Astrocyte (in vitro differentiated cells and primary cell): ENCODE results near the gene MAG. TPM values are rescaled to one million over a fixed set of nuclear protein-coding genes. Genes with fewer than 3 reads are reported as not detected.

Source experiments
- DNase-seq: peaks from one replicate; pipeline ENCODE4 v3.0.0-alpha.2; 2010; ENCODE audit warnings: low read depth
- FAIRE-seq: peaks from 2 replicates; lab custom pipeline; 2011; peaks lifted over from hg19 to GRCh38; lab: Jason Lieb, UNC
- H2AFZ ChIP-seq: 2 replicates; pipeline ENCODE4 v1.6.0; 2012; ENCODE audit warnings: low read depth, low read length, inconsistent platforms
- H3K27ac ChIP-seq: 2 replicates; pipeline ENCODE4 v1.5.1; 2011; ENCODE audit warnings: low read depth, low read length, inconsistent platforms
- H3K27me3 ChIP-seq: 2 replicates; pipeline ENCODE4 v1.6.0; 2011; ENCODE audit warnings: low read length, inconsistent platforms; ENCODE audit not compliant: insufficient read depth
- H3K36me3 ChIP-seq: 2 replicates; pipeline ENCODE4 v1.5.1; 2011; ENCODE audit warnings: low read length, inconsistent platforms; ENCODE audit not compliant: insufficient read depth
- H3K4me1 ChIP-seq: 2 replicates; pipeline ENCODE4 v1.5.1; 2011; ENCODE audit warnings: low read length, inconsistent platforms; ENCODE audit not compliant: insufficient read depth
- H3K4me2 ChIP-seq: 2 replicates; pipeline ENCODE4 v1.6.0; 2012; ENCODE audit warnings: low read length, inconsistent platforms
- H3K4me3 ChIP-seq: 2 replicates; pipeline ENCODE4 v1.5.1; 2011; ENCODE audit warnings: low read depth, mild to moderate bottlenecking, low read length, inconsistent platforms; ENCODE audit not compliant: insufficient read depth
- H3K79me2 ChIP-seq: 2 replicates; pipeline ENCODE4 v1.6.0; 2012; ENCODE audit warnings: mild to moderate bottlenecking, low read length, inconsistent platforms; ENCODE audit not compliant: insufficient read depth
- H3K9ac ChIP-seq: 2 replicates; pipeline ENCODE4 v1.6.0; 2012; ENCODE audit warnings: mild to moderate bottlenecking, low read length, inconsistent platforms
- H3K9me3 ChIP-seq: 2 replicates; pipeline ENCODE4 v1.5.1; 2012; ENCODE audit warnings: low read depth, mild to moderate bottlenecking, low read length, inconsistent platforms; ENCODE audit not compliant: insufficient read depth
- H4K20me1 ChIP-seq: 2 replicates; pipeline ENCODE4 v1.6.0; 2012; ENCODE audit warnings: low read length, inconsistent platforms; ENCODE audit not compliant: insufficient read depth
- H3K27ac Mint-ChIP-seq: one replicate; pipeline ENCODE4 v1.8.0; 2021; ENCODE audit warnings: mild to moderate bottlenecking, mixed read lengths; ENCODE audit not compliant: unreplicated experiment
- H3K27me3 Mint-ChIP-seq: one replicate; pipeline ENCODE4 v1.8.0; 2021; ENCODE audit warnings: low read depth, mixed read lengths; ENCODE audit not compliant: unreplicated experiment
- H3K36me3 Mint-ChIP-seq: one replicate; pipeline ENCODE4 v1.8.0; 2021; ENCODE audit warnings: low read depth, mixed read lengths; ENCODE audit not compliant: unreplicated experiment
- H3K4me1 Mint-ChIP-seq: one replicate; pipeline ENCODE4 v1.8.0; 2021; ENCODE audit warnings: low read depth, mixed read lengths; ENCODE audit not compliant: unreplicated experiment
- H3K4me3 Mint-ChIP-seq: one replicate; pipeline ENCODE4 v1.8.0; 2021; ENCODE audit warnings: mild to moderate bottlenecking, moderate library complexity, mixed read lengths; ENCODE audit not compliant: unreplicated experiment
- H3K9me3 Mint-ChIP-seq: one replicate; pipeline ENCODE4 v1.8.0; 2021; ENCODE audit warnings: mild to moderate bottlenecking, mixed read lengths; ENCODE audit not compliant: unreplicated experiment
- EZH2 ChIP-seq: IDR thresholded peaks from 2 replicates; pipeline ENCODE4 v1.6.1; 2012; ENCODE audit warnings: mild to moderate bottlenecking, low read length, inconsistent platforms; ENCODE audit not compliant: insufficient read depth
- total RNA-seq: library from RNA; stranded (reverse); gene quantifications from 2 replicates; pipeline ENCODE4 v1.2.1, GENCODE V29; 2021
- TF ChIP-seq, protein P1 (sequence below): IDR thresholded peaks from 2 replicates; pipeline ENCODE4 v1.5.1; 2011; ENCODE audit warnings: low read depth, mild to moderate bottlenecking, inconsistent platforms, low read length, moderate library complexity; ENCODE audit not compliant: insufficient read depth

MAG gene
- total RNA-seq, 1 donor from 2014 or later: not detected

DNA sequence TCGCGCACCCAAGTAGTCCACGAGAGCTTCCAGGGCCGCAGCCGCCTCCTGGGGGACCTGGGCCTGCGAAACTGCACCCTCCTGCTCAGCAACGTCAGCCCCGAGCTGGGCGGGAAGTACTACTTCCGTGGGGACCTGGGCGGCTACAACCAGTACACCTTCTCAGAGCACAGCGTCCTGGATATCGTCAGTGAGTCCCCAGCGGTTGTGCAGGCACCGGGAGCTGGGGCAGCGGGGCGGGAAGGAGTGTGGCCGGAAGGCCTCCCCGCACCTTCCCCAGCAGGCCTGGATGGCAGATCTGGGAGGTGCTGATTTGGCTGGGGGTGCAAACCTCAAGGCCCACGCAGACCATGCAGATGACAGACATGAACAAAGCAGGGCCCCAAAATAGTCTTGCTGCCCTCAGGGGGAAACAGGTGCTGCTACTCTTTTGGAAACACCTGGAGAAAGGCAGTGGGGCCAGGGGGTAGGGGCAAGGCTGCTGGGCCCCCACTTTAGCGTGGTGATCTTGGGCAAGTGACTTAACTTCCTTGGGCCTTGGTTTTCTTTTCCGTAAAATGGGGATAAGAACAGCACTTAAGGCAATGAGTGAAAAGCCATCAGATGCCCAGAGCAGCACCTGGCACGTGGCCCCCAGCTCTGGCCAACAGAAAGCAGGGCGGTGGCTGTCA is 4.0 kb downstream of the MAG start:
- Histone ChIP-seq H3K79me2 (no peaks in the 10 kb centered on the region), H3K9ac (no peak overlapping the region), H4K20me1 (no peaks in the 10 kb centered on the region), H3K27ac (no peak overlapping the region), H3K27me3 (peaks cover 3% of the 10 kb centered on the region), H3K36me3 (no peaks in the 10 kb centered on the region), H3K4me3 (no peak overlapping the region), H3K4me1 (no peaks in the 10 kb centered on the region), H2AFZ (no peak overlapping the region), H3K9me3 (peaks cover 9% of the 10 kb centered on the region), H3K4me2 (no peak overlapping the region)
- no peak overlapping the region for H3K27ac Mint-ChIP-seq
- no peak for DNase-seq
- peaks cover 18% of the 10 kb centered on the region for H3K27me3 Mint-ChIP-seq
- H3K4me1 Mint-ChIP-seq: no peaks in the 10 kb centered on the region
- H3K9me3 Mint-ChIP-seq: no peaks in the 10 kb centered on the region
- FAIRE-seq: no peak
- no peaks in the 10 kb centered on the region for H3K36me3 Mint-ChIP-seq
- no peak for TF ChIP-seq EZH2
- no peak overlapping the region for H3K4me3 Mint-ChIP-seq

GRCh38 chr19:35296644-35297514 is 4.9 kb downstream of the MAG start:
- Histone ChIP-seq H2AFZ (no peak overlapping the region), H3K36me3 (no peaks in the 10 kb centered on the region), H3K27me3 (peaks cover 3% of the 10 kb centered on the region), H3K4me2 (no peak overlapping the region), H3K9ac (no peak overlapping the region), H3K27ac (no peak overlapping the region), H4K20me1 (no peaks in the 10 kb centered on the region), H3K79me2 (no peaks in the 10 kb centered on the region), H3K9me3 (peaks cover 9% of the 10 kb centered on the region), H3K4me3 (no peak overlapping the region), H3K4me1 (no peaks in the 10 kb centered on the region)
- Mint-ChIP-seq H3K27me3 (peaks cover 17% of the 10 kb centered on the region), H3K27ac (no peak overlapping the region), H3K36me3 (no peaks in the 10 kb centered on the region), H3K4me1 (no peaks in the 10 kb centered on the region), H3K4me3 (no peak overlapping the region), H3K9me3 (no peaks in the 10 kb centered on the region)
- FAIRE-seq: no peak
- no peak for DNase-seq
- TF ChIP-seq EZH2: no peak
- TF ChIP-seq, protein P1, sequence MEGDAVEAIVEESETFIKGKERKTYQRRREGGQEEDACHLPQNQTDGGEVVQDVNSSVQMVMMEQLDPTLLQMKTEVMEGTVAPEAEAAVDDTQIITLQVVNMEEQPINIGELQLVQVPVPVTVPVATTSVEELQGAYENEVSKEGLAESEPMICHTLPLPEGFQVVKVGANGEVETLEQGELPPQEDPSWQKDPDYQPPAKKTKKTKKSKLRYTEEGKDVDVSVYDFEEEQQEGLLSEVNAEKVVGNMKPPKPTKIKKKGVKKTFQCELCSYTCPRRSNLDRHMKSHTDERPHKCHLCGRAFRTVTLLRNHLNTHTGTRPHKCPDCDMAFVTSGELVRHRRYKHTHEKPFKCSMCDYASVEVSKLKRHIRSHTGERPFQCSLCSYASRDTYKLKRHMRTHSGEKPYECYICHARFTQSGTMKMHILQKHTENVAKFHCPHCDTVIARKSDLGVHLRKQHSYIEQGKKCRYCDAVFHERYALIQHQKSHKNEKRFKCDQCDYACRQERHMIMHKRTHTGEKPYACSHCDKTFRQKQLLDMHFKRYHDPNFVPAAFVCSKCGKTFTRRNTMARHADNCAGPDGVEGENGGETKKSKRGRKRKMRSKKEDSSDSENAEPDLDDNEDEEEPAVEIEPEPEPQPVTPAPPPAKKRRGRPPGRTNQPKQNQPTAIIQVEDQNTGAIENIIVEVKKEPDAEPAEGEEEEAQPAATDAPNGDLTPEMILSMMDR: no peak

- no peaks in the 10 kb centered on the region for H3K36me3 ChIP-seq
- no peaks in the 10 kb centered on the region for H3K79me2 ChIP-seq
- H3K4me1 Mint-ChIP-seq: no peaks in the 10 kb centered on the region
- no peaks in the 10 kb centered on the region for H3K9me3 Mint-ChIP-seq
- no peaks in the 10 kb centered on the region for H3K36me3 Mint-ChIP-seq
- no peak overlapping the region for H3K27ac ChIP-seq
- H3K4me1 ChIP-seq: no peaks in the 10 kb centered on the region
- H3K27ac Mint-ChIP-seq: no peak overlapping the region
- H2AFZ ChIP-seq: no peak overlapping the region
- TF ChIP-seq, protein P1: no peak
- TF ChIP-seq EZH2: no peak
- H3K9me3 ChIP-seq: peaks cover 9% of the 10 kb centered on the region
- no peak overlapping the region for H3K4me3 Mint-ChIP-seq
- no peak overlapping the region for H3K4me3 ChIP-seq
- H4K20me1 ChIP-seq: no peaks in the 10 kb centered on the region
- no peak for DNase-seq
- FAIRE-seq: no peak
- no peak overlapping the region for H3K9ac ChIP-seq
- H3K27me3 ChIP-seq: peaks cover 3% of the 10 kb centered on the region
- H3K4me2 ChIP-seq: no peak overlapping the region
- H3K27me3 Mint-ChIP-seq: peaks cover 18% of the 10 kb centered on the region
These were observed 5.5 kb downstream of the MAG start for GRCh38 chr19:35297515-35297848.
